Smooth muscle cell of the pulmonary artery (primary cell): ENCODE data around the gene CEP57L1. TPM values are rescaled to one million over a fixed set of nuclear protein-coding genes. Genes with fewer than 3 reads are reported as not detected.

Experiments used
- total RNA-seq: library from RNA; depleted of rRNA; stranded (reverse); fragments of >200 nt; gene quantifications from 2 replicates; pipeline ENCODE4 v1.2.3, GENCODE V29; 2014

The CEP57L1 gene
- 19.5 and 20.9 TPM in 2 replicates for total RNA-seq

DNA sequence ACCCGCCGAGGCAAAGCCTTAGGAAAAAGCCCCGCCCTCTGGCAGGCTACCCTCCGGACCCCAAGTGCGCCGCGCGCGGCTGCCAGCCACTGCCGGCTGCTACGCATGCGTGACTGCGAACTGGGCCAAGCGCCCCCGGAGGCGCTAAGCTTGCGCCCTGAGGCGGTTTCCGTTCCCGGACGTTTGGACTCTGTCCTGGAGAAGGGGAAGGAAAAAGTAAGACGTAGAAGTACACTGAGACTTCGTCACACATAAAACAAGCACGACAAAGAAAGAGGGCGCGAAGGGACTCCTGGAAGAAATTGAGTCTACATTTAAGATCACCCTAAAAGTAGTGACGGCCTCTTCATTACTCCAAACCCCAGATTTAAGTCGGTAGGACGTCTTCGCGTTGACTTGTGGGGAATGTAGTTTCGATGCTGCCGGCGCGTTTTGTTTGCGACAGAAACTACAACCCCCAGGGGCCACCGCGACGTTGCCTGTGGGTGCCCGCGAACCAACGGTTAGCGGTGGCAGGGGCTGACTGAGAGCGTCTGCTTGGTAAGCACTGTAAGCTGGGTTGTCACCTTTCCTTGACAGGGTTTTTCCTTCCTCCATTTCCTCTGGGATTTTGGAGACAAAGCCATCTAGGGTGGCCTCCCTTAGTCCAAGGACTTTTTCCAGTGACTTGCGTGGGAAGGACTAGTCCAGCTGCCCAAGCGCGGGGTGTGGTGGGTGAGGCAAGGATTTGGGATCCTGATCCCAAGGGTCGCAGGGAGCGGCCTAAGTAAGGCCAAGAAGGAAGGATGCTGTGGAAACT, at the start of gene CEP57L1:
TSS of gene CEP57L1 (plus strand) at position 472 of the 799 bp plus-strand sequence. CDS start 49,715 bp downstream, outside the sequence.

DNA sequence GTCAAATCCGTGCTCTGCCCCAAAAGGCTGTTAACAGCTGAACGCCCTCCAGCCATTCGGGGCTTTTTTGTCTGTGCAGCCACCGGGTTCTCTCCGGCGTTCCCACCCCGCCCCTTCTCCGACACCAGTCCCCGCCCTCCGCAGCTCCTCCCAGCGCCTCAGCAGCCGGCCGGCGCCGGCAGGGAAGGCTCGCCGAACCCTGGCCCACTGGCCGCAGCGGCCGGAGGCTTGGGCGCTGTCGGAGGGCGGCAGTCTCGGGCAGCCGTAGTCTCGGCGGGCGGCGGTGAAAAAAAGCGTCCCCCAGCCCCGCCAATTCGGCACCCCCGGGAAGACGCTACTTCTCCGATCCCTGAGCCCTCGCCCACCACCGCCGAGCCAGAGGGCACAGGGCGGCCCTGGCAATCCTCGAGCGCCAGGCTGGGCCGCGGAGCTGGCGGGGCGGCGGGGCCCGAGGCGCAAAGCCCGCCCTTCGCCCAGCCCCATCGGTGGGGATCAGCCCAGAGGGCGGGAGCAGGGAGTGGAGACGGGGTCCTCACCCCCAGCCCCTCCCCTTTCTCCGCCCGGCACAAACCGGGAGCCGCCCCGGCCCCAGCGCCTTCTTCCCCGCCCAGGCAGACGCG, 781 bp upstream of the CEP57L1 start, which contains the start of gene SESN1:
TSS of gene SESN1 (minus strand) at position 431 of the 620 bp plus-strand sequence. CDS start 773 bp downstream, outside the sequence.

Other genes starting within 250 kb of the CEP57L1 start
- 2.5 and 2.9 TPM in 2 replicates for gene ARMC2, start 247.1 kb upstream of the CEP57L1 start, total RNA-seq
- 27.7 and 30.7 TPM in 2 replicates for gene SESN1, start 661 bp upstream of the CEP57L1 start, total RNA-seq